Smooth muscle cell (in vitro differentiated cells): Measurements from ENCODE around the gene MBNL2. TPM values are rescaled to one million over a fixed set of nuclear protein-coding genes. Genes with fewer than 3 reads are reported as not detected.

Source experiments
- DNase-seq: peaks from one replicate; lab custom pipeline; 2025; ENCODE audit not compliant: unreplicated experiment; lab: John Stamatoyannopoulos, UW
- H2AFZ ChIP-seq: fragments of 200-600 bp; sonication (generic); 2 replicates; pipeline ENCODE4 v1.6.0; 2016; ENCODE audit warnings: antibody characterized with exemption, low read depth, mild to moderate bottlenecking
- H3F3A ChIP-seq: fragments of 200-600 bp; sonication (generic); 2 replicates; pipeline ENCODE4 v1.6.0; 2017; ENCODE audit warnings: antibody characterized with exemption, low read depth
- H3K27ac ChIP-seq: fragments of 200-600 bp; sonication (generic); 2 replicates; pipeline ENCODE4 v1.5.1; 2016; ENCODE audit warnings: low read depth, mild to moderate bottlenecking
- H3K27me3 ChIP-seq: fragments of 200-600 bp; sonication (generic); 2 replicates; pipeline ENCODE4 v1.6.1; 2016; ENCODE audit warnings: low read depth, mild to moderate bottlenecking
- H3K36me3 ChIP-seq: fragments of 200-600 bp; sonication (generic); 2 replicates; pipeline ENCODE4 v1.5.1; 2016; ENCODE audit warnings: low read depth
- H3K4me1 ChIP-seq: fragments of 200-600 bp; sonication (generic); 2 replicates; pipeline ENCODE4 v1.5.1; 2016; ENCODE audit warnings: low read depth
- H3K4me2 ChIP-seq: fragments of 200-600 bp; sonication (generic); 2 replicates; pipeline ENCODE4 v1.6.0; 2016; ENCODE audit warnings: mild to moderate bottlenecking
- H3K4me3 ChIP-seq: fragments of 200-600 bp; sonication (generic); 2 replicates; pipeline ENCODE4 v1.5.1; 2016; ENCODE audit warnings: mild to moderate bottlenecking
- H3K79me2 ChIP-seq: fragments of 200-600 bp; sonication (generic); 2 replicates; pipeline ENCODE4 v1.6.0; 2016; ENCODE audit warnings: low read depth, mild to moderate bottlenecking
- H3K9ac ChIP-seq: fragments of 200-600 bp; sonication (generic); 2 replicates; pipeline ENCODE4 v1.6.0; 2016; ENCODE audit warnings: low read depth
- H3K9me3 ChIP-seq: fragments of 200-600 bp; sonication (generic); replicated peaks from 2 replicates; pipeline ENCODE4 v1.5.1; 2016; ENCODE audit warnings: low read depth
- H4K20me1 ChIP-seq: fragments of 200-600 bp; sonication (generic); 2 replicates; pipeline ENCODE4 v1.6.0; 2016; ENCODE audit warnings: low read depth
- WGBS: methylation state at CpG from one replicate; pipeline ENCODE4 v1.1.7; 2016; ENCODE audit warnings: low lambda C conversion rate; 5-methylcytosine and 5-hydroxymethylcytosine counted together
- polyA plus RNA-seq: library from polyadenylated mRNA; unstranded; fragments of >200 nt; fragmentation: Nextera tagmentation; extraction: Ambion mirVana; gene quantifications from 2 replicates; pipeline ENCODE4 v1.2.1, GENCODE V29; 2016
- total RNA-seq: library from RNA; depleted of rRNA; stranded (reverse); fragments of >200 nt; gene quantifications from 2 replicates; pipeline ENCODE4 v1.2.3, GENCODE V29; 2014
- TF ChIP-seq, protein P1 (sequence below): fragments of 200-600 bp; sonication (generic); IDR thresholded peaks from 2 replicates; pipeline ENCODE4 v1.5.1; 2017; ENCODE audit warnings: borderline replicate concordance, mild to moderate bottlenecking, antibody characterized with exemption; ENCODE audit not compliant: insufficient read depth, poor library complexity, severe bottlenecking

MBNL2 gene
- total and polyA plus RNA-seq, 2 experiments from 2014 or later = 33.7 to 120 TPM

GRCh38 chr13:97403893-97404750 is 182.0 kb downstream of the MBNL2 start:
- no peaks in the 10 kb centered on the region for H3K27me3 ChIP-seq
- DNase-seq = no peak
- H3K4me1 ChIP-seq = no peaks in the 10 kb centered on the region
- H2AFZ ChIP-seq = no peak overlapping the region
- WGBS = 92% methylated on average over 3 of the region's 3 CpGs
- no peak overlapping the region for H3K27ac ChIP-seq
- H3K4me3 ChIP-seq = no peak overlapping the region
- H4K20me1 ChIP-seq = no peaks in the 10 kb centered on the region
- TF ChIP-seq, protein P1, sequence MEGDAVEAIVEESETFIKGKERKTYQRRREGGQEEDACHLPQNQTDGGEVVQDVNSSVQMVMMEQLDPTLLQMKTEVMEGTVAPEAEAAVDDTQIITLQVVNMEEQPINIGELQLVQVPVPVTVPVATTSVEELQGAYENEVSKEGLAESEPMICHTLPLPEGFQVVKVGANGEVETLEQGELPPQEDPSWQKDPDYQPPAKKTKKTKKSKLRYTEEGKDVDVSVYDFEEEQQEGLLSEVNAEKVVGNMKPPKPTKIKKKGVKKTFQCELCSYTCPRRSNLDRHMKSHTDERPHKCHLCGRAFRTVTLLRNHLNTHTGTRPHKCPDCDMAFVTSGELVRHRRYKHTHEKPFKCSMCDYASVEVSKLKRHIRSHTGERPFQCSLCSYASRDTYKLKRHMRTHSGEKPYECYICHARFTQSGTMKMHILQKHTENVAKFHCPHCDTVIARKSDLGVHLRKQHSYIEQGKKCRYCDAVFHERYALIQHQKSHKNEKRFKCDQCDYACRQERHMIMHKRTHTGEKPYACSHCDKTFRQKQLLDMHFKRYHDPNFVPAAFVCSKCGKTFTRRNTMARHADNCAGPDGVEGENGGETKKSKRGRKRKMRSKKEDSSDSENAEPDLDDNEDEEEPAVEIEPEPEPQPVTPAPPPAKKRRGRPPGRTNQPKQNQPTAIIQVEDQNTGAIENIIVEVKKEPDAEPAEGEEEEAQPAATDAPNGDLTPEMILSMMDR = no peak
- H3K36me3 ChIP-seq = no peaks in the 10 kb centered on the region
- H3K79me2 ChIP-seq = no peaks in the 10 kb centered on the region
- no peak overlapping the region for H3K4me2 ChIP-seq
- no peaks in the 10 kb centered on the region for H3F3A ChIP-seq
- no peak overlapping the region for H3K9ac ChIP-seq
- H3K9me3 ChIP-seq = no peaks in the 10 kb centered on the region

- H3K36me3 ChIP-seq = no peaks in the 10 kb centered on the region
- no peaks in the 10 kb centered on the region for H3K4me1 ChIP-seq
- no peak for DNase-seq
- TF ChIP-seq, protein P1 = no peak
- H3F3A ChIP-seq = no peaks in the 10 kb centered on the region
- no peaks in the 10 kb centered on the region for H3K79me2 ChIP-seq
- H3K4me2 ChIP-seq = no peak overlapping the region
- H3K27me3 ChIP-seq = no peaks in the 10 kb centered on the region
- no peaks in the 10 kb centered on the region for H3K9me3 ChIP-seq
- no peak overlapping the region for H3K9ac ChIP-seq
- no peak overlapping the region for H3K4me3 ChIP-seq
- H4K20me1 ChIP-seq = no peaks in the 10 kb centered on the region
- H3K27ac ChIP-seq = no peak overlapping the region
- no peak overlapping the region for H2AFZ ChIP-seq
- 95% methylated on average over 2 of the region's 2 CpGs for WGBS
These were observed 185.4 kb downstream of the MBNL2 start for GRCh38 chr13:97407540-97407939.

- H3K36me3 ChIP-seq = no peaks in the 10 kb centered on the region
- H3F3A ChIP-seq = no peaks in the 10 kb centered on the region
- TF ChIP-seq, protein P1 = no peak
- H3K27me3 ChIP-seq = no peaks in the 10 kb centered on the region
- H3K4me3 ChIP-seq = no peak overlapping the region
- no peak for DNase-seq
- H3K9me3 ChIP-seq = no peaks in the 10 kb centered on the region
- H3K79me2 ChIP-seq = no peaks in the 10 kb centered on the region
- no peak overlapping the region for H3K4me2 ChIP-seq
- H2AFZ ChIP-seq = no peak overlapping the region
- no peak overlapping the region for H3K27ac ChIP-seq
- no peak overlapping the region for H3K9ac ChIP-seq
- H4K20me1 ChIP-seq = no peaks in the 10 kb centered on the region
- H3K4me1 ChIP-seq = no peaks in the 10 kb centered on the region
- WGBS = 95% methylated on average over 2 of the region's 2 CpGs
These were observed 186.8 kb downstream of the MBNL2 start for GRCh38 chr13:97408938-97409337.

DNA sequence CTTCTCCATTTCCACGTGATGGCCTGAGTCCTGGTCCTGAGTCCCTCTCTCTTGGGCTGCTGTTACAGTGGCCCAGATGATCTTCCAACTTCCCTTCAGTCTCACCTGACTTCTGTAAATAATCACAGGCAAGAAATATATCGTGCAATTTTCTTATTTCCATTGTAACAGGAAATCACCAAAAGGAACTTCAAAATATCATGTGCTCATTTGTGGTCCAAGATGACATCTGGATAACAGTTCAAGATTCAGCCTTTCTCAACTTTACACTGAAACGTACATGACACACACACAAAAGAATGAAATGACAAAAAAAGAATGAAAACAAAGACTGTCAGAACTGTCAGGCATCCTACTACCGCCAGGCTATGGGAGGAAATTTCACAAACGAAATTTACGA is 189.9 kb downstream of the MBNL2 start:
- H4K20me1 ChIP-seq = no peaks in the 10 kb centered on the region
- H3K4me3 ChIP-seq = no peak overlapping the region
- H3K36me3 ChIP-seq = no peaks in the 10 kb centered on the region
- H2AFZ ChIP-seq = no peak overlapping the region
- H3K4me1 ChIP-seq = no peaks in the 10 kb centered on the region
- no peaks in the 10 kb centered on the region for H3F3A ChIP-seq
- H3K9ac ChIP-seq = no peak overlapping the region
- WGBS = 93% methylated on average over 6 of the region's 6 CpGs
- no peak for DNase-seq
- H3K27ac ChIP-seq = no peak overlapping the region
- no peaks in the 10 kb centered on the region for H3K27me3 ChIP-seq
- no peak overlapping the region for H3K4me2 ChIP-seq
- TF ChIP-seq, protein P1 = no peak
- no peaks in the 10 kb centered on the region for H3K79me2 ChIP-seq
- H3K9me3 ChIP-seq = no peaks in the 10 kb centered on the region
